K562 (cell line): Measurements from ENCODE around the gene SLC26A5.

ENCODE experiments used
- CTCF ChIP-seq, 3 experiments: IDR thresholded peaks in 2 of 3; conservative IDR thresholded peaks in 1 of 3; 2 replicates each; pipeline ENCODE4 v1.5.1; 2011 to 2012; ENCODE audit warnings: low read length in 3 of 3, mild to moderate bottlenecking in 3 of 3, control low read depth in 2 of 3, improper control_type of control experiment in 1 of 3, inconsistent platforms in 1 of 3, low read depth in 1 of 3, mixed read lengths in 1 of 3, moderate library complexity in 1 of 3; ENCODE audit not compliant: insufficient read depth in 2 of 3
- MAZ ChIP-seq, 2 experiments: fragments of 450-650 bp in 1 of 2; sonication (generic) in 1 of 2; formaldehyde crosslinking; IDR thresholded peaks in 1 of 2; conservative IDR thresholded peaks in 1 of 2; 2 replicates each; pipeline versions ENCODE4 v1.4.0 to v1.5.0; 2020; ENCODE audit warnings: mild to moderate bottlenecking in 1 of 2, missing genetic modification reagents in 1 of 2
- RAD21 ChIP-seq, 2 experiments: fragments of 250-450 bp in 1 of 2; fragments of 450-650 bp in 1 of 2; sonication (Bioruptor Pico) in 1 of 2; formaldehyde crosslinking in 1 of 2; IDR thresholded peaks in 1 of 2; conservative IDR thresholded peaks in 1 of 2; 2 replicates each; pipeline versions ENCODE4 v1.4.0 to v1.8.0; 2020 to 2022; ENCODE audit warnings: mild to moderate bottlenecking in 2 of 2, moderate library complexity in 1 of 2

- no peak for TF ChIP-seq CTCF (IDR thresholded peaks at IDR 0.05 in 2 of 3, conservative IDR thresholded peaks at IDR 0.05 in 1 of 3; ENCODE audit: insufficient read depth in 2 of 3, low read depth in 1 of 3, low read length in 3 of 3)
- TF ChIP-seq MAZ (CRISPR knock-in tag; conservative IDR thresholded peaks at IDR 0.05 in 1 of 2, IDR thresholded peaks at IDR 0.05 in 1 of 2) = no peak
- no peak for TF ChIP-seq RAD21 (CRISPR knock-in tag; conservative IDR thresholded peaks at IDR 0.05 in 1 of 2, IDR thresholded peaks at IDR 0.05 in 1 of 2)
Observed at GRCh38 chr7:103432712-103433111, 13.3 kb downstream of the SLC26A5 start.
